Gastrocnemius medialis (tissue), 4 donors: ENCODE results near the gene PDLIM1. TPM values are rescaled to one million over a fixed set of nuclear protein-coding genes. Genes with fewer than 3 reads are reported as not detected.
A peak's percentile ranks its signal among the peaks of the same experiment; 100 is the strongest.

Source experiments
- ATAC-seq, 2 donors: fragments of 150-250 bp; one replicate each; pipeline ENCODE4 v1.9.1; 2016
- DNase-seq, 2 donors: peaks; one replicate each; pipeline ENCODE4 v3.0.0-alpha.2; 2019
- H3K27ac ChIP-seq, 4 donors: fragments of 200-600 bp; sonication (generic); 1 replicate in 1 of 4; 2 replicates in 3 of 4; pipeline ENCODE4 v1.5.1; 2016 to 2018; ENCODE audit warnings: mild to moderate bottlenecking in 2 of 4, moderate library complexity in 1 of 4
- H3K27me3 ChIP-seq, 3 donors: fragments of 200-600 bp; sonication (generic) in 2 of 3; 1 replicate in 1 of 3; 2 replicates in 2 of 3; pipeline versions ENCODE4 v1.5.1 to v1.6.0; 2016 to 2019; ENCODE audit warnings: mild to moderate bottlenecking in 1 of 3, moderate library complexity in 1 of 3
- H3K36me3 ChIP-seq, 2 donors: fragments of 200-600 bp; sonication (generic) in 1 of 2; one replicate each; pipeline ENCODE4 v1.5.1; 2017 to 2018
- H3K4me1 ChIP-seq, 2 donors: fragments of 200-600 bp; sonication (generic) in 1 of 2; one replicate each; pipeline ENCODE4 v1.5.1; 2016 to 2017; ENCODE audit warnings: mild to moderate bottlenecking in 2 of 2
- H3K4me3 ChIP-seq, 4 donors: fragments of 200-600 bp; sonication (generic) in 3 of 4; 1 replicate in 1 of 4; 2 replicates in 3 of 4; pipeline ENCODE4 v1.5.1; 2016 to 2019; ENCODE audit warnings: mild to moderate bottlenecking in 2 of 4
- H3K9me3 ChIP-seq, 3 donors: fragments of 200-600 bp; sonication (generic) in 2 of 3; 1 replicate in 1 of 3; 2 replicates in 2 of 3; pipeline ENCODE4 v1.5.1; 2016 to 2019
- POLR2A ChIP-seq, 2 donors: fragments of 450-650 bp; IDR thresholded peaks; one replicate each; pipeline ENCODE4 v1.6.1; 2017; ENCODE audit warnings: antibody characterized with exemption in 2 of 2, mild to moderate bottlenecking in 2 of 2, moderate library complexity in 2 of 2
- in situ Hi-C, 4 donors: fragments of 200-750 bp; cut with MboI; loops; one replicate each; pipeline versions ENCODE4 v1.15.0 to v1.8.0; 2017; ENCODE audit warnings: low sequenced_read_pairs in 4 of 4
- intact Hi-C: fragments of 100-400 bp; cut with DNase I; formaldehyde crosslinking; loops from one replicate; pipeline ENCODE4 v1.15.1; 2023; ENCODE audit warnings: low total_unique reads
- total RNA-seq, 4 donors: library from RNA; depleted of rRNA; stranded (reverse); fragments of >200 nt; gene quantifications; one replicate each; pipeline versions ENCODE4 v1.1.0 to v1.2.3, GENCODE V29; 2016
- TF ChIP-seq, protein P1 (sequence below), 5 experiments: fragments of 450-650 bp in 3 of 5; fragments of 200-600 bp in 2 of 5; sonication (generic) in 2 of 5; IDR thresholded peaks in 4 of 5; conservative IDR thresholded peaks in 1 of 5; 1 replicate in 4 of 5; 2 replicates in 1 of 5; pipeline ENCODE4 v1.5.1; 2016 to 2019; ENCODE audit warnings: antibody characterized with exemption in 5 of 5, mild to moderate bottlenecking in 3 of 5, moderate library complexity in 3 of 5

Gene PDLIM1
- total RNA-seq, 4 donors from 2014 or later = 157 to 572 (median 272) TPM

DNA sequence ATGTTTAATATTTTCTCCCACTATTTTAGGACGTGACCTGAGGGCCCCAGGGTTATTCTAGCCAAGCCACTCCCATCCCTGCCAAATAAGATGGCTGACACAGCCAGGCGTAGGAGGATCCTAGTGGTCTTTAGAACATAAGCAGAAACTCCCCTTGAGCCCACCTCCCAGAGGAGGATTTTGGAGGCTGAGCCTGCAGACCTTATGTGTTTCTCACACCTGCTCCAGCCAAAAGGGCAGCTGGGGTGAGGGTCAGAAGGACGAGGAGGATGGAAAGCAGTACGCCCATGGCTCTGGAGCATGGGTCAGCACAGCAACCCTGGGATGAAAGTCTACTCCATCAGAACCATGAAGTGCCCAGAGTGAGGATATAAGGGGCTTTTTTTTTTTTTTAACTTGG lies 39.9 kb downstream of the PDLIM1 start:
- ATAC-seq (no peak), DNase-seq (no peak)
- H3K9me3 ChIP-seq = no peaks in the 10 kb centered on the region
- intact Hi-C loops = no loop called here
- peaks cover 62% of the 10 kb centered on the region in 2 donors for H3K4me1 ChIP-seq
- TF ChIP-seq, protein P1, sequence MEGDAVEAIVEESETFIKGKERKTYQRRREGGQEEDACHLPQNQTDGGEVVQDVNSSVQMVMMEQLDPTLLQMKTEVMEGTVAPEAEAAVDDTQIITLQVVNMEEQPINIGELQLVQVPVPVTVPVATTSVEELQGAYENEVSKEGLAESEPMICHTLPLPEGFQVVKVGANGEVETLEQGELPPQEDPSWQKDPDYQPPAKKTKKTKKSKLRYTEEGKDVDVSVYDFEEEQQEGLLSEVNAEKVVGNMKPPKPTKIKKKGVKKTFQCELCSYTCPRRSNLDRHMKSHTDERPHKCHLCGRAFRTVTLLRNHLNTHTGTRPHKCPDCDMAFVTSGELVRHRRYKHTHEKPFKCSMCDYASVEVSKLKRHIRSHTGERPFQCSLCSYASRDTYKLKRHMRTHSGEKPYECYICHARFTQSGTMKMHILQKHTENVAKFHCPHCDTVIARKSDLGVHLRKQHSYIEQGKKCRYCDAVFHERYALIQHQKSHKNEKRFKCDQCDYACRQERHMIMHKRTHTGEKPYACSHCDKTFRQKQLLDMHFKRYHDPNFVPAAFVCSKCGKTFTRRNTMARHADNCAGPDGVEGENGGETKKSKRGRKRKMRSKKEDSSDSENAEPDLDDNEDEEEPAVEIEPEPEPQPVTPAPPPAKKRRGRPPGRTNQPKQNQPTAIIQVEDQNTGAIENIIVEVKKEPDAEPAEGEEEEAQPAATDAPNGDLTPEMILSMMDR (IDR thresholded peaks at IDR 0.05 in 4 of 5, conservative IDR thresholded peaks at IDR 0.05 in 1 of 5) = no peak
- no peak for TF ChIP-seq POLR2A (IDR thresholded peaks at IDR 0.05)
- no peak overlapping the region for H3K4me3 ChIP-seq
- no peaks in the 10 kb centered on the region for H3K27me3 ChIP-seq
- peaks cover 0 to 4% of the 10 kb centered on the region in 2 donors for H3K36me3 ChIP-seq
- peak overlapping the region; percentile 72 to 85 (median 78) for H3K27ac ChIP-seq
- in situ Hi-C loops = no loop called here

DNA sequence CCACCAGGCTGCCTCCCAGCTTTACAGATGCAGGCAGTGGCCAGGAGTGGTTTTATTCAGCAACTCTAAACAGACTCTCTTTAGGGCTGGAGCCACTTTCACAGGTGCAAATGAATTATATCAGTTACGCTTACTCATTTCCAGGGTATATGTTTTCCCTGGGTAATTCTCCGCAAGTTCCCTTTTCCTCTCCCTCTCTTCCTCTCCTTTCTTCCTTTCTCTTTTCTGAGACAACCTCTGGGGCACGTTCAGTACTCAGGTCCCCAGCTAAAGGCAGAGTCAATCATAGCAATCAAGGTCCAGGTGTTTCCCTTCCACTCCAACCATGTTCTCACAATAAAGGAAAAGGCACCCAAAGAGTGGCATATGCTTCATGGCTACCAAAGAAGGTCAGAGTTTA lies 41.3 kb downstream of the PDLIM1 start:
- no peak for TF ChIP-seq POLR2A (IDR thresholded peaks at IDR 0.05)
- TF ChIP-seq, protein P1 (IDR thresholded peaks at IDR 0.05 in 4 of 5, conservative IDR thresholded peaks at IDR 0.05 in 1 of 5) = no peak
- in situ Hi-C loops (loop anchor here in 3 of 4 donors (5.0 to 25.0 kb wide), 3 partner anchors 113 to 363 kb away; no protein-coding TSS in a partner anchor), intact Hi-C loops (loop anchor here (5.0 kb wide), 1 partner anchor 38 kb away; no protein-coding TSS in a partner anchor)
- no peak for ATAC-seq
- Histone ChIP-seq H3K27me3 (no peaks in the 10 kb centered on the region), H3K27ac (peak overlapping the region; percentile 72 to 85 (median 78)), H3K4me3 (no peak overlapping the region), H3K36me3 (peaks cover 0 to 16% of the 10 kb centered on the region in 2 donors), H3K4me1 (peaks cover 57 to 65% of the 10 kb centered on the region in 2 donors), H3K9me3 (no peaks in the 10 kb centered on the region)
- no peak for DNase-seq

DNA sequence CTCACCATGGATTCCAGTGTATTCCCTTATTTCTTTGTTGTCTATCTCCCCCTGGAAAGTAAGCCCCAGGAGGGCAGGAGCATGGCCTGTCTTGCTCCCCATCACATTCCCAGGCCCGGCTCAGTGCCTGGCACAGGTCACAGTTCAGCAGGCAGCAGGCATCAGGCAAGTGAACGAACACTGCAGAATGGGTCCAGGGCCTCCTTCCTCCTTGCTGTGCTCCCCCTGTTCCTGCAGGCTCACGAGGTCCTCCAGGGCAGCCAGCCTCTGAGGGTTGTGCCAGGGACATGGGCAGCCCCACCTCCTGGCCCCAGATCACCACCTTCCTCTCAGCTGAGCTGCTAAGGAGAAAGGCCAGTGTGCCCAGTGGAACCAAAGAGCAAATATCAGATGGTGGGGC lies 41.8 kb downstream of the PDLIM1 start:
- TF ChIP-seq, protein P1 (IDR thresholded peaks at IDR 0.05 in 4 of 5, conservative IDR thresholded peaks at IDR 0.05 in 1 of 5) = no peak
- no peak for TF ChIP-seq POLR2A (IDR thresholded peaks at IDR 0.05)
- in situ Hi-C loops = loop anchor here in 3 of 4 donors (5.0 to 25.0 kb wide), 3 partner anchors 113 to 363 kb away; no protein-coding TSS in a partner anchor

DNA sequence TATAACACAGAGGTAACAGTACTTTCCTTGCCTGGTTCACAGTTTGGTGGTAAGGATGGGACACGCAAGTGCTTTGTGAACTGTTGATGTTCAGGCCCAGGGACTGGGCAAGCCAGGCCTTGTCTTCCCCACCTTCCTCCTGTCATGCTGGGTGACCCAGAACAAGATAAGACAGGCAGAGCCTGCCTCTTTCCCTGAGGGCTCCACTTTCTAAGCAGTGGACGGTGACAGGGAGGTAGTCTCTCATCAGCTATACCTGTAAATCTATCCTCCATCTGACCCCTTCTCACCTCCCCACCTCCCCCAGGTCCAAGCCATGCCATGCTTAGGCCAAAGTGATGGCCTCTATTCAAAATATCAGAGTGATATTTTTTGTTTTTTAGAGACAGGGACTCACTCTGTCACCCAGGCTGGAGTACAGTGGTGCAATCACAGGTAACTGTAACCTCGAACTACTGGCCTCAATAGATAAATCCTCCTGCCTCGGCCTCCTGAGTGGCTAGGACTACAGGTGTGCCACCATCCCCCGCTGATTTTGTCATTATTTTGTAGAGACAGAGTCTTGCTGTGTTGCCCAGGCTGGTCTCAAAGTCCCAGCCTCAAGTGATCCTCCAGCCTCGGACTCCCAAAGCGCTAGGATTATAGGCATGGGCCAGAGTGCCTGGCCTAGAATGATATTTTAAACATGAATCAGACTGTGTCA lies 42.8 kb downstream of the PDLIM1 start:
- in situ Hi-C loops (loop anchor here in 3 of 4 donors (5.0 to 25.0 kb wide), 3 partner anchors 114 to 364 kb away; no protein-coding TSS in a partner anchor), intact Hi-C loops (loop anchor here (5.0 kb wide), 1 partner anchor 39 kb away; no protein-coding TSS in a partner anchor)
- H3K4me3 ChIP-seq = no peak overlapping the region
- H3K9me3 ChIP-seq = no peaks in the 10 kb centered on the region
- H3K4me1 ChIP-seq = peaks cover 62 to 75% of the 10 kb centered on the region in 2 donors
- TF ChIP-seq, protein P1 (IDR thresholded peaks at IDR 0.05 in 4 of 5, conservative IDR thresholded peaks at IDR 0.05 in 1 of 5) = no peak
- TF ChIP-seq POLR2A (IDR thresholded peaks at IDR 0.05) = no peak
- no peak for DNase-seq
- H3K27ac ChIP-seq = peak overlapping the region; percentile 72 to 85 (median 78)
- H3K36me3 ChIP-seq = peaks cover 0 to 21% of the 10 kb centered on the region in 2 donors
- ATAC-seq = no peak
- H3K27me3 ChIP-seq = no peaks in the 10 kb centered on the region

More for the DNA sequence above, 41.8 kb downstream of the PDLIM1 start:
- intact Hi-C loops = loop anchor here (5.0 kb wide), 1 partner anchor 38 kb away; no protein-coding TSS in a partner anchor
- H3K27ac ChIP-seq = peak overlapping the region; percentile 72 to 85 (median 78)
- no peaks in the 10 kb centered on the region for H3K27me3 ChIP-seq
- peaks cover 0 to 20% of the 10 kb centered on the region in 2 donors for H3K36me3 ChIP-seq
- H3K4me1 ChIP-seq = peaks cover 57 to 70% of the 10 kb centered on the region in 2 donors
- ATAC-seq (peak; percentile 40 to 47), DNase-seq (peak; percentile 52 to 74)
- H3K4me3 ChIP-seq = no peak overlapping the region
- no peaks in the 10 kb centered on the region for H3K9me3 ChIP-seq
